Activated CD8-positive, alpha-beta memory T cell treated with anti-CD3 and anti-CD28 coated beads, Interleukin-2, amount 50 U/mL, for 24 hours (primary cell): ENCODE measurements around the gene HBG2.

Source experiments
- DNase-seq: peaks from one replicate; pipeline ENCODE4 v3.0.0-alpha.2; 2020; ENCODE audit errors: extremely low read depth

Gene HBG2

DNA sequence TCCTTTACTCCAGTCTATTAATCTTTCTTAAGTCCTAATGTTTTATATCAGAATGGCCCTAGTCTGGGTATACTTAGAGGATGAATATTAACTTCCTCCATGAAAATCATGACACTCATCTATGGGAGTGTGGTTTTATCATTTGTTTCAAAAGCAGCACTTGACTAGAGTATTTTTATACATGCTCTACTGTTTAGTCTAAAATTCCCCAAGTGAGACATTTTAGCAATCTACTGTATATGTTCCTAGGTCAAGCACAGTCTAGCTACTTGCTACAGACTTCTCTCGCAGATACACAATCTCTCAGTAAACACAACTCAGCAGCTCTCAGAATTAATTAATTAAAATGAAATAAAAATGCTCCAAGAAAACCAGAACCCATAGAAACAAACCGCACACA is 24.8 kb downstream of the HBG2 start:
- no peak for DNase-seq

DNA sequence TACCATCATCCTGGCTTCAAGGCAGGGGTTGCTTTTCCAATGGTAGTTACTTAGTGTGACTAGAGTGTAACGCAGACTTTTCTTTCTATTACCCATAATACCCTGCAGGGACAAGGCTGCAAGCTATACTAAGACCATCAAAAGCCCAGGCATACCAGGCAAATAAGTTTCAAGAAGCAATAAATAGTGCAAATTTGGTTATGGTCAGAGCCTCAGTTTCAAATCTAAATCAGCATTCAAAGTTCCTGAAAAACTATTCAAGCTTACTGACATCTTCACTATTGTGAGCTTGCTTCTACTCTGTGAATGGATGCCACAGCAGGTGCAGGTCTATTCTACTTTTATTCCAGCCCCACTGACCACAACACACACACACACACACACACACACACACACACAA is 25.2 kb downstream of the HBG2 start:
- DNase-seq: no peak

DNA sequence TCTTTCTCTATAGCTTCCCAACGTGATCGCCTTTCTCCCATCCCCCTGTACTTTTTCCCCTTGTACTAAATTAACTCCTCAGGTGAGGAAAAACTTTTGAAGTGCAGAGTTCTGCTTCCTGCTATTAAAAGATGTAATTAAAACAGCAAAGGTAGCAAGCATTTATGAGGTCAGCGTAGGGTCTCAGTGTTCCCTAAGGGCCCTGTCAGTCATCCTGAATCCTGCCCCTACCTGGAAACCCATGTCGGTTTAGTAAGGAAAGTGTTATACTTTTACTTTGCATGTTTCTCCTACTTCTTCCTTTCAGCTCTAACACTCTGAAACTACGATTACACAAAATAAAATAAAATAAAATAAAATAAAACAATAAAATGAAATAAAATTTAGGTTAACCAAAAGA is 26.5 kb downstream of the HBG2 start:
- DNase-seq: no peak

DNA sequence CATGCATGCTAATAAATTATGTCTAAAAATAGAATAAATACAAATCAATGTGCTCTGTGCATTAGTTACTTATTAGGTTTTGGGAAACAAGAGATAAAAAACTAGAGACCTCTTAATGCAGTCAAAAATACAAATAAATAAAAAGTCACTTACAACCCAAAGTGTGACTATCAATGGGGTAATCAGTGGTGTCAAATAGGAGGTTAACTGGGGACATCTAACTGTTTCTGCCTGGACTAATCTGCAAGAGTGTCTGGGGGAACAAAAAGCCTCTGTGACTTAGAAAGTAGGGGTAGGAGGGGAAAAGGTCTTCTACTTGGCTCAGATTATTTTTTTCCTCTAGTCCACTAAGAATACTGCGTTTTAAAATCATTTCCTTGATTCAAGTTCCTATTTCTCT is 26.9 kb downstream of the HBG2 start:
- DNase-seq: no peak

DNA sequence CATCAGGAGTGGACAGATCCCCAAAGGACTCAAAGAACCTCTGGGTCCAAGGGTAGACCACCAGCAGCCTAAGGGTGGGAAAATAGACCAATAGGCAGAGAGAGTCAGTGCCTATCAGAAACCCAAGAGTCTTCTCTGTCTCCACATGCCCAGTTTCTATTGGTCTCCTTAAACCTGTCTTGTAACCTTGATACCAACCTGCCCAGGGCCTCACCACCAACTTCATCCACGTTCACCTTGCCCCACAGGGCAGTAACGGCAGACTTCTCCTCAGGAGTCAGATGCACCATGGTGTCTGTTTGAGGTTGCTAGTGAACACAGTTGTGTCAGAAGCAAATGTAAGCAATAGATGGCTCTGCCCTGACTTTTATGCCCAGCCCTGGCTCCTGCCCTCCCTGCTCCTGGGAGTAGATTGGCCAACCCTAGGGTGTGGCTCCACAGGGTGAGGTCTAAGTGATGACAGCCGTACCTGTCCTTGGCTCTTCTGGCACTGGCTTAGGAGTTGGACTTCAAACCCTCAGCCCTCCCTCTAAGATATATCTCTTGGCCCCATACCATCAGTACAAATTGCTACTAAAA is 27.8 kb downstream of the HBG2 start, which contains the start of gene HBB:
TSS of gene HBB (minus strand) at position 340 of the 579 bp plus-strand sequence. CDS start at position 290, 50 bp downstream.
- no peak for DNase-seq

DNA sequence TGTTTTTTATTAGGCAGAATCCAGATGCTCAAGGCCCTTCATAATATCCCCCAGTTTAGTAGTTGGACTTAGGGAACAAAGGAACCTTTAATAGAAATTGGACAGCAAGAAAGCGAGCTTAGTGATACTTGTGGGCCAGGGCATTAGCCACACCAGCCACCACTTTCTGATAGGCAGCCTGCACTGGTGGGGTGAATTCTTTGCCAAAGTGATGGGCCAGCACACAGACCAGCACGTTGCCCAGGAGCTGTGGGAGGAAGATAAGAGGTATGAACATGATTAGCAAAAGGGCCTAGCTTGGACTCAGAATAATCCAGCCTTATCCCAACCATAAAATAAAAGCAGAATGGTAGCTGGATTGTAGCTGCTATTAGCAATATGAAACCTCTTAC is 29.1 kb downstream of the HBG2 start:
- DNase-seq: no peak

DNA sequence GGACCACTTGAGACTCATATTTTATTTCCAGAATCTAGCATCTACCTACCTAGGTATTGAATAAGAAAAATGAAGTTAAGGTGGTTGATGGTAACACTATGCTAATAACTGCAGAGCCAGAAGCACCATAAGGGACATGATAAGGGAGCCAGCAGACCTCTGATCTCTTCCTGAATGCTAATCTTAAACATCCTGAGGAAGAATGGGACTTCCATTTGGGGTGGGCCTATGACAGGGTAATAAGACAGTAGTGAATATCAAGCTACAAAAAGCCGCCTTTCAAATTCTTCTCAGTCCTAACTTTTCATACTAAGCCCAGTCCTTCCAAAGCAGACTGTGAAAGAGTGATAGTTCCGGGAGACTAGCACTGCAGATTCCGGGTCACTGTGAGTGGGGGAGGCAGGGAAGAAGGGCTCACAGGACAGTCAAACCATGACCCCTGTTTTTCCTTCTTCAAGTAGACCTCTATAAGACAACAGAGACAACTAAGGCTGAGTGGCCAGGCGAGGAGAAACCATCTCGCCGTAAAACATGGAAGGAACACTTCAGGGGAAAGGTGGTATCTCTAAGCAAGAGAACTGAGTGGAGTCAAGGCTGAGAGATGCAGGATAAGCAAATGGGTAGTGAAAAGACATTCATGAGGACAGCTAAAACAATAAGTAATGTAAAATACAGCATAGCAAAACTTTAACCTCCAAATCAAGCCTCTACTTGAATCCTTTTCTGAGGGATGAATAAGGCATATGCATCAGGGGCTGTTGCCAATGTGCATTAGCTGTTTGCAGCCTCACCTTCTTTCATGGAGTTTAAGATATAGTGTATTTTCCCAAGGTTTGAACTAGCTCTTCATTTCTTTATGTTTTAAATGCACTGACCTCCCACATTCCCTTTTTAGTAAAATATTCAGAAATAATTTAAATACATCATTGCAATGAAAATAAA is 29.8 kb downstream of the HBG2 start:
- no peak for DNase-seq

DNA sequence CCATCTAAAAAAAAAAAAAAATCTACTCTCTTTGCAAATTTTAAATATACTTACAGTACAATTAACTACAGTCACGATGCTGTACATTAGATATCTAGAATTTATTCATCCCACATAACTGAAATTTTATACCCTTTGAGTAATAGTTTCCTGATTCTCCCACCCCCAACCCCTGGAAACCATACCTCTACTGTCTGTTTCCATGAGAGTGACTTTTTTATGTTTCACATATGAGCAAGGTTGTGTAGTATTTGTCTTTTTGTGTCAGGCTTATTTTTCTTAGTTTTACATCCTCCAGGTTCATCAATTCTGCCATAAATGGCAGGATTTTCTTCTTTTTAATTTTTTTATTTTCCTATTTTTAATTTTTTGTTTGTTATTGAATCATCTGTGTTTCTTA is 30.9 kb downstream of the HBG2 start:
- no peak for DNase-seq

DNA sequence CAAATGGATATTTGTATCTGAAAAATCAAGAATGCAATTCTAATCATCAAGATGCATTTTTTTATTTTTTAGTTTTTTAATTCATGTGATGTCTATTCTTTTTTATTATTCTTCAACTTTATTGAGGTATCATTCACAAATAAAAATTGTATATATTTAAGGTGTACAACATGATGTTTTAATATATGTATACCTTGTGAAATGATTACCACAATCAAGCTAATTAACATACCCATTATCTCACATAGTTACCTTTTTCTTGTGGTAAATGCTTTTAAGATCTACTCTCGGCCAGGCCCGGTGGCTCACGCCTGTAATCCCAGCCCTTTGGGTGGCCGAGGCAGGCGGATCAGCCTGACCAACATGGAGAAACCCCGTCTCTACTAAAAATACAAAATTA is 31.4 kb downstream of the HBG2 start:
- DNase-seq: no peak

DNA sequence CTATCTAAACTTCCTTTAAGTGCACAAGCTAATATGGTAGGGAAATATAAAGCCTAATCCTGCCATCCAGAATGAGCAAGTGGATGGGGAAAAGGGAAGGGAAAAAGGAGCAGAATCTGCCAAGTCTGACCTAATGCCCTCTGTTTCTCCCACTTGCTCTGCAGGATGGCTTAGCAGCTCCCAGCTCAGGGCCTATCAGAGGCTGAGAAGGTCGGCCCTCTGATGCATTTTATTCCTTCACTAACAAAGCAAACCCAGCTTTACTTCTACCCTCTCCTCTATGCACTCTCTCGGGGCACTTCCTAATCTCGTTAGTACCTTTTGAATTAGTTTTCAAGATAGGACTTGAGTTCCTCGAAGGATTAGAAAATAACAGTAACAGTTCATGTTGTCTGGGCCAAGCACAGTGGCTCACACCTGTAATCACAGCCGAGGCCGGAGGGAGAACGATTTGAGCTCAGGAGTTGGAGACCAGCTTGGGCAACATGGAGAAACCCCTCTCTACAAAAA is 44.1 kb downstream of the HBG2 start:
- no peak for DNase-seq

DNA sequence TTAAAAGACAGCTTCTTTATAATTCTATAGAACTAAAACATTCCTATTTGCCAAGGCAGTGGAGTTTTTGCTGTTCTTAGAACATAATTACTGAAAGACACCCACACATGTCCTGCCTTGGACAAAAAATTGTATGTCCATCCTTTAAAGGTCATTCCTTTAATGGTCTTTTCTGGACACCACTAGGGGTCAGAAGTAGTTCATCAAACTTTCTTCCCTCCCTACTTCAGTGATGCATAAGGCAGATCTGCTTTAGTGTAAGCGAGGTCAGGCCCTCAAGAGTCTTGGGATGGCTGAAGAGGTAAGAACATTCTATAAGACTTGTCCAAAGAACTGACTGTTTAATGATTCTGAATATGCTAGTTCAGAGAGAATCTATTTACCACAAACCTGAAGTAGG is 49.8 kb downstream of the HBG2 start:
- no peak for DNase-seq

DNA sequence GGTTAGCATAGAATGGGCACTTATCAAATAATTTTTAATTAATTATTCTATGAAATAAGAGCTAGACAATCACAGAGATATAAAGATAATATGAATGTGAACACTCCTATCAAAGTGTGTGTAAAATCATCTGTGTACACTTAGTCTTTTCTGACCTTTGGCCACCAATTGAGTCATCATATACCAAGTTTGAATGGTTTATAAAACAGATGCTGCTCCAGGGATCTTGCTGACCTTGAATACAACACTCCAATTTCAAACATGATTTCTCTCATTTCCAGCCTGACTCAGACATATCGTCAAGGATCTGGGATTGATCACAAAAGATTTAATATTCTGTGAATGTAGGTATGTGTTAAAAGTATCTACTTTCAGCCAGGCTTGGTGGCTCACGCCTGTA is 51.2 kb downstream of the HBG2 start:
- DNase-seq: no peak
